Left colon (tissue), 2 donors: Measurements from ENCODE around the gene RERG. TPM values are rescaled to one million over a fixed set of nuclear protein-coding genes. Genes with fewer than 3 reads are reported as not detected.

Experiments
- ATAC-seq: fragments of 200-7000 bp; cut with Tn5 transposase; one replicate; pipeline ENCODE4 v1.9.1; 2020; ENCODE audit warnings: mild to moderate bottlenecking, moderate library complexity
- DNase-seq, 2 donors: peaks; one replicate each; pipeline ENCODE4 v3.0.0-alpha.2; 2020
- intact Hi-C, 2 donors: fragments of 100-400 bp; cut with DNase I in 1 of 2; cut with micrococcal nuclease in 1 of 2; formaldehyde crosslinking; loops; one replicate each; pipeline versions ENCODE4 v1.11.2 to v1.14.0; 2022; cut with DNase I, micrococcal nuclease
- total RNA-seq, 2 donors: library from RNA; stranded (reverse); fragmentation: NEBNext Ultra II Directional; extraction: Animal tissue kit (Norgen Biotek cat#: 25700); gene quantifications; one replicate each; pipeline ENCODE4 v1.2.1, GENCODE V29; 2021
- donor health status: DM: no; HTN: no; CAD: no.
- donor health status: DM: yes; HTN: yes; CAD: no.

Gene RERG
- total RNA-seq, 2 donors from 2014 or later = 0.85 to 4.1 TPM

DNA sequence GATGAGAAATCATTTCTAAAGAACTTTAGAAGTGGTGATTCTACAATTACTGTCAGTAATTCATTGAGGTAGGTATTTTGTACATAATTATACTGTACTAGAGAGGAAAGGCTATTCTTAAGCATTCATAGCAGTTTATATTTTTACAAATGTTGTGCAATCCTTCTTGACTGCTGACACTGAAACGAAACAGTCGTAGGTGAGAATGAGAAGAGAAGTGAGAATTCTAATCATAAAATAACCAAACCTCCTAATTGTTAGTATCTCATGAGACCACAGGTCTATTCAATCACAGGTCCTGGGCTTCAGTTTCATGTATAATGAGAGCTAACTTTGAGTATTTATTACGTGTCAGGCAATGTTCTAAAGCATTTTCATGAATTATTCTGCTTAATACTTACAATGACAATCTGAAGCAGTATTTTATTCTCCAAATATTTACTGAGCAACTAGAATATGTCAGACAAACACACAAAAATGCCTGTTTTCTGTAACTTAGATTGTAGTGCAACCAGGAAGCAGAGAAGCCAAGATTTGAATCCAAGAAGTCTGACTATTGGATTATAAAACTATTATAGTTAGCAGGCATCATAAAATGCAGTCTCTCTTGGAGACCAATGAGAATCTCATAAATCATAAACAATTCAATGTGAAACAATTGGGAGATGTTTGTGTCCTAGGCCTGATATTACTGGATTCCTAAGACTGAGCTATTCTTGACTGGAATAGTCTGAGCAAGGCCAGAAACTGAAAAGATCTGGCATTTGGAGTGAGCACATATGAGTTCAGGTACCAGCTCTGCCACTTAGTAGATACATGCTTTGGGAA lies 24.3 kb downstream of the RERG start:
- intact Hi-C loops = no loop called here
- no peak for DNase-seq
- peak; percentile 37 for ATAC-seq

DNA sequence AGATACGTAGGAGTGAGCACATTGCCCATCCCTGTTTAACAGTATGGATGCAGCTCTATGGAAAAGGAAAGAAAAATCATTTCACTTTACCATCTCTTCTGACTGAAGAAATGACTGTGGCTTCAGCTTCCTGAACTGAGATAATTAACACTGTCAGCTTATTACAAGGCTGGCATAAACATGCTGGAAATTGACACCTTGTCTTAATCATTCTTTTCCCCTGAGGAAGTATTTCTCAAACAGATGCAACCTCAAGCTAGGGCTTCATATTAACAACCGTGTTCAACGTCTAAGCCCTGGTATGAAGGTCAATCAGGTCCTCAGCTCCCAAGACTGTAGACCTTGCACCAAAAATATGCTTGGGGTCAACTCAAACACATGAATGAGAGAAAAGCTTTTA lies 25.0 kb downstream of the RERG start:
- no peak for ATAC-seq
- intact Hi-C loops = no loop called here
- DNase-seq = no peak

DNA sequence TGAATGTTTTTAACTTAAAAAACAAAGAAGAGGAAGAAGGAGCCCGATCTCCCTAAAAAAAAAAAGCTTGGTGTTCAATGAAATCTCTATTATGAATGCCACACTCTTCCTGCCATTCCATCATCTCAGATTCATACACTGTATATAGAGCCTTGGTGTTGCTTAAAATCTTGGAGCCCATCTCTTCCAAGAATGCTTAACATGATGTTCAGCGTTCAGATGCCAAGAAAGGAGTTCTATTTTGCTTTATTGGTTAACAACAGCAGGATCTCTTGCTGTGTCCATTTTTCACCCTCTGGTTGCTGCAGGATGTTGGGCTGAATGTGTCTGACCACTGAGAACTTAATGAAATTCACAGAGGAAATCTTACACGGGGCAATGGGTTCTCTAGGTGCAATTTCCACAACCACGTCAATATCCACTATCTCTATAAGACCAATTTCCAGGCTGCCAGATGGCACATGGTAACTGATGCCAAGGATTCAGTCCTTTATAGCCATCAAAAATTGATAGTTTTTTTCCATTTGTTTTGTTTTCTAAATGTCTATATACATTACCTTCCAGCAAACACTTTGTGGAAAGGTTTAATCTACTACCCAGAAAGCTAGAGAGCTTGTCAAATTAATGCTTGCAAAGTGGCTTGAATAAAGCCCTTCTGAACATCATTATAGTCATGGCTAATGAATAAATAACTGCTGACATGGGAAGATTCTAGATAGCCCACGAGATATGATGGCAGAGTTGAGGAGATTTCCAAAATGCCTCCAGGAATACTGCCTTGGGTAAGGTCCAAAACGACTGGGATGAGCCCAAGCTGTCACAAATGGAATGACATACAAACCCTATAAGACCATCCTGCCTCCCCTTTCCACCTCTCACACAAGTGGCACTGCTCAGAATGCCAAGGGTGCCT lies 26.5 kb downstream of the RERG start:
- intact Hi-C loops = no loop called here
- no peak for DNase-seq
- ATAC-seq = no peak

DNA sequence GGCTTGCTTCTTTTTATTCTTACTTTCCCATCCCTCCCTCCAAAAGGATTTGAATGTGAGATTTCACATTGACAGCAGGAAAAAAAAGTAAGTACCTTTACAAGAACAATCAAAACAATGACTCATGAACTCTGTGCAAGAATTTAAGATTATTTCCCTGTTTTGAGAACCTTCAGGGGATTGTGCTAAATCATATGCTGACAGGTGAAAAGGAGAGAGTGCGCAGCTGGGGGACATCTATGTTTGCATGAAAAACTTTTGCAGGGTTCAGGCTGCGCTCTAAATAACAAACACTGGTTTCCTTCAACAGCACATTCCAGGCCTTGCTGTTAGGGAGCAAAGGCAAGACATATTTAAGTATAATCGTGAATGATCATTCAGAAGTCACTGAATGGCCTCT lies 27.3 kb downstream of the RERG start:
- no peak for ATAC-seq
- intact Hi-C loops = no loop called here
- no peak for DNase-seq

DNA sequence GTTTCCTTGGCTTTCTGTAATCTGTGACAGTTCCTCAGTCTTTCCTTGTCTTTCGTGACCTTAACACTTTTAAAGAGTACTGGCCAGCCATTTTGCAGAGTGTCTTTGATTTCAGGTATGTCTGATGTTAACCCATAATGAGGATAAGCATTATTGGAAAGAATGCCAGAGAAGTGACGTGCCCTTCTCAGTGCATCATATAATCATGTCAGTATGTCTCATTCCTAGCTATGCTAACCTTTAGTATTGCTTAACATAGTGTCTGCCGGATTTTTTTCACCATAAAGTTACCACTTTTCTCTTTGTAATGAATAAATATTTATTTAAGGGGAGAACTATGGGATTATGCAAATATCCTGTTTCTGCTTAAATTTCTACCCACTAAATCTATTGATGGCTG lies 28.5 kb downstream of the RERG start:
- intact Hi-C loops = no loop called here
- ATAC-seq = no peak
- no peak for DNase-seq

DNA sequence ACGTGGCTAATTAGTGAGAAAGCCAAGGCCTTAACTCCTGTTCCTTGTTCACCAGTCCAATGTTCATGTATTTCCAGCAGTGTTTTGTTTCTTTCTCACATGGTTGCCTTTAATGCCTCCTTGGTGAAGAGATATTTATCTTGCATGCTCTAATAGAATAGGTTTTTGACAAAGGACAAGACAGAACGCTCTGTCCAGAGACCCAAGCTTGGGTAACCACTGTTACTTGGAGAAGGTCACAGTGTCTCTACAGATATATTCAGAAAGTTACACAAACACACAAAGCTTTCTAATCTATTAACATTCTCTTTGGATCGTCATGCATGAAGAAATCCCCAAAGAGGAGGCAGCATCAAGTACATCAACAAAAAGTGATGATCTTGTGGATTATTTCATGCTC lies 33.1 kb downstream of the RERG start:
- intact Hi-C loops = no loop called here
- no peak for DNase-seq
- no peak for ATAC-seq

DNA sequence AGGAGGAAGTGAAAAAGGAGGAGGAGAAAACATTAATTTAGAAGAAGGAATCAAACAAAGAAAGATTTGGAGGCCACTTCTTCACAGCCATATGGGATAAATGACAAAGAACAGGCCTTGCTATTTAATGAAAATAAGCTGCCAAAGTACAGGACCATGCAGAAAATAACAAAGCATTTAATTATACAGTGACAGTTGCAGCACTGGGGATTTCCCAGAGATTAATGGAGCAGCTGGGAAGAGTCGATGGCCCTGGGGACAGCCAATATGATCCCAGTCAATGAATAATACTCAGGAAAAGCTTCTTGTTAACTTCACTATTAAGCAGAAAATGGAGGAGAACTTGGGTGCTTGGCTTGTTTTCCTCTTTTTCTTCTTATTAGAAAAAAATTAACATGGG lies 34.6 kb downstream of the RERG start:
- ATAC-seq (no peak), DNase-seq (no peak)
- intact Hi-C loops = no loop called here

DNA sequence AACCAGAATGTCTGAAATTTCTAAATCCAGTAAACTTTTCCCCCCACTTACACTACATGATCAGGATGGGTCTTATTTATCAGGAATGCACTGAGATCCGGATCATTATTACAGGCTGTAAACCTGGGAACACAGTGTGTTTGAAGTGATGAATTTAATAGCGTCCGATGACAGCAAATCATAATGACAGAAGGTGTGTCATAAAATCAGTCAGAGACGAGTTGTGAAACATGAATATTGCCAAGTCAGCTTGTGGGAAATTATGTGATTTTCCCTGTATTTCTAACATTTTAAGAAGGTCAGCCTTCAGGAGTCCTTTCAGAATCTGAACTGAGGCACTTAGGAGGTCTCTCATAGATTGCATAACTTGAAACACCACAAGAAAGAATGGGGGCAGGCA lies 36.7 kb downstream of the RERG start:
- no peak for ATAC-seq
- intact Hi-C loops = no loop called here
- DNase-seq = no peak

DNA sequence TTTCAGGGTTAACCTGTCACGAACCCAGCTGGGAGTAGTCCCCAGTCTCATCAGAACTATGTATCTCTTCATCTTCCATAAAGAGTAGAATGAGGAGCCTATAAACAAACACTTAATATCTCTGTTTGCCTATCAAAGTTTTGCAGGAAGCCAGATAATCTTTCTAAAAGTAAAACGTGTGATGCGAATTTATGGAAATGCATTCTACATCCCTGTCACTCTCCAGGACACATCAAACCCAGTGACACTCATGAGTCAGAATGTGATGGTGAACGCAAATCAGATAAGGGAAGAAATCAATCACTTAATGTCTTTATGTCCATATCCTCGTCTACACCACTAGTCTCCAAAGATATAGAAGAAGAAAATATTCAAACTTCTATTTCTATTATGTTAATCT lies 37.4 kb downstream of the RERG start:
- intact Hi-C loops = no loop called here
- ATAC-seq (no peak), DNase-seq (no peak)

DNA sequence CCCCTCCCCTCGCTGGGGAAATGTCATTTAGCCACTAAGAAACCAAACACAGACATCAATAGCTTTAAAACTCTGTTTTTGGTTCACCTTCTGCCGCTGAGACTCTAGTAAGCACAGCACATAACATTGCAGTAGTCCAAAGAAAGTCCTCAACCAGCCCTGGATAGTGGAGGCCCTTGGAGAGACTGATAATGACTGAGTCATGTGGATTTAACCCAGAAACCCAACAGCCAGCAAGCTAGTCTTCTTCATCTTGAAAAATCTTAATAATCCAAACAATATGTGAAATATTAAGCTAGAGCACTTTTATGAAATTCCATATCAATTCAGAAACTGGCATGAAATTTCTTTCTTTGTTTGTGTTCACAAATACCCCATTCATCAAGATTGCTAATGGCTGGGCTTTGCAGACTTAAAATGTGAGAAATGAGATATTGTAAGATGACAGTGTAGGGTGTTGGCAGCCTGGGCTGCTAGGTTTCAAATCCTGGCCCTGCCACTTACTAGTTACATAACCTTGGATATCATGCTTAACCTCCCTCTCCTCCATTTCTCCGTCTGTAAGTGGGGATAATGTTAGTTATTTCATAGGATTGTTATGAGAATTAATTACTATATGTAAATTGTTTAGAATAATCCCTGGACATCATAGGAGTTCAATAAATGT lies 40.1 kb downstream of the RERG start:
- ATAC-seq (no peak), DNase-seq (no peak)
- intact Hi-C loops = no loop called here

DNA sequence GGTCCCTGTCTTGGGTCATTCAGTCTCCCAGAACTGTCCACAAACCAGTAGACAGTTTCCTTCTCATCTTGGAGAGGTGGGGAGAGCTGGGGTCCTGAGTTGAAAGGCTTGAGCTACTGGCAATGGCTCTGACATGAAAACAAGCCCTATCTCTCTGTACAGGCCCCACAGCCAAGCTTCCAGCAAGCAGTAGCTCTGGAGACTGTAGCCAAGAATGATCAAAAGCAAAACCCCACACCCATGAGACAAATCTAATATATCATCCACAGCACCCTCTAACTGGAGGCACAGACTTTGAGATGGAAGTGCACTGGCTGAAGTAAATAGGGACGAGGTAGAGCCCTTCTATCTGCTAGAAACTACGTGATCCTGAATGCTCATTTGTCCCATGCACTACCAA lies 40.9 kb downstream of the RERG start:
- intact Hi-C loops = no loop called here
- ATAC-seq = no peak
- DNase-seq = no peak

DNA sequence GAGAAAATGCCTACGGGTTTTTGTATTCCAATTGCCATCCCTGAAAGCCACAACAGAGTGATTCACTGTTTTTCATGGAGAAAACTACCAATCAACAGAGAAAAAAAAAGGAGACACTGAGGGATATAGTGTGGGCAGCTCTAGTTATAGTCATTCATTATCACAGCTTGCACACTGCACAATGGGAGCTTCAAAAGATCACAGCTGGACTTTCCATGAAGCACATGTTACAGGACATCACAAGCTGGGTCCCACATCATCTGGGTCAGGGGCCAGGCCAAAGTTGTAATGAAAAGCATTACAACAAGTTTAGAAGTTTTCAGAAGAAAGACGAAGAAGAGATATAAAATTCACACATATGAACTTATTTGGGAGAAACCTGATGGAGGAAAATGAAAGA lies 41.5 kb downstream of the RERG start:
- no peak for DNase-seq
- intact Hi-C loops = no loop called here
- no peak for ATAC-seq

DNA sequence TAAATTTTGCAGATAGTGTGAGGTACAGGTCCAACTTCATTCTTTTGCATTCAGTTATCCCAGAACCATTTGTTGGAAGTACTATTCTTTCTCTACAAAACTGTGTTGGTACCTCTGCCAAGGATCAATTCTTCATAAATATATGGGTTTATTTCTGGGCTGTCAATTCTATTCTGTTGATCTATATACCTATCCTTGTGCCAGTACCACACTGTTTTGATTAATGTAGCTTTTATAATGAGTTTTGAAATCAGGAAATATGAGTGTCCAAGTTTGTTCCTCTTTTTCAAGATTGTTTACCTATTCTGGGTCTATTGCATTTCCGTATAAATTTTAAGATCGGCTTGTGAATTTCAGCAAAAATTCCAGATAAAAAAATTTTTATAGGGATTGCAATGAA lies 48.1 kb downstream of the RERG start:
- DNase-seq = no peak
- intact Hi-C loops = no loop called here
- no peak for ATAC-seq

DNA sequence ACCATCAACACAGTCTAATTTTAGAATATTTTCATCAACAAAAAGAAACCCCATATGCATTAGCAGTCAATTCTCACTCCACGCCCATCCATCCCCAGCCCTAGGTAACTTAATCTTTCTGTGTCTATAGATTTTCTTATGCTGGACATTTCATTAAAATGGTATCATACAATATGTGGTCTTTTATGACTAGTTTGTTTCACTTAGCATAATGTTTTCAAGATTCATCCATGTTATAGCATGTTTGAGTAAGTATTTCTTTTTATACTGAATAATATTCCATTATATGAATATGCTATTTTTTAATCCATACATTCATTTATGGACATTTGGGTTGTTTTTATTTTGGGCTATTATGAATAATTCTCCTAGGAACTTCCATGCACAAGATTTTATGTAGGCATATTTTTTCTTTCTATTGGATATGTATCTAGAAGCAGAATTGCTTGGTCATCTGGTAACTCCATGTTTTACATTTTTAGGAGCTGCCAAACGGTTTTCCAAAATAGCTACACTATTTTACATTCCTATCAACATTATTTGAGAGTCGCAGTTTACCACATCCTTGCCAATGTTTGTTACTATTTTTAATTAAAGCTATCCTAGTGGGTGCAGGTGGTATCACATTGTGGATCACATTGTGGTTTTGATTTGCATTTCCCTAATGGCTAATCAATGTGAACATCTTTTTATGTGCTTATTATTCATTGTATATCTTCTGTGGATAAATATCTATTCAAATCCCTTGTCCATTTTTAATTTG lies 49.0 kb downstream of the RERG start:
- ATAC-seq = no peak
- no peak for DNase-seq
- intact Hi-C loops = no loop called here

DNA sequence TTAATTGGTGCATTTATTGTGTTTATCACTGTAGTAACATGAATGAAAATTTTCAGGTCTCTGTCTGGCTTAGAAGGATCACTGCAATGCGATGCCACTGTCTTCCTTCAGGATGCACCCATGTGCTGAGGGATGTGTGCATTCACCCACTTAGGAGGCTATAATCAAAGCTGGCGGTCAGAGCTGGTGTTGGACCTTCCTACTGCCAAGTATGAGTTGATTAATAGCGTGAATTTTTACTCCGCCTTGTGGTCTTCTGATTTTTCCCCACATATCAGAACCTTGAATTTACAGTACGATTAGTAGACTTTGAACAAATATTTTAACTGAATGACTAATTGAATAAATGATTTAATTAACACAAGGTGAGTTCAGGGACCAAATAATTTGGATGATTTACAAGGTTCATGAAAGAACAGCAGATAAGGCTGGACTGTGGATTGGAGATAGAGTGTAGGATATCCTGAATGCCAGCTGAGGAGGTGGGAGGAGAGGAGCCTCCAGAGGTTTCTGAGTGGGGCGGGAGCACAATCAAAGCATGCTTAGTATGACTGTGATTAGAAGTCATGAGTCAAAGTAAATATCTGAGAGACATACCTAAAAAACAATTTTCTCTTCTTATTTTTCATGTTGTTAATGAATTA lies 50.1 kb downstream of the RERG start:
- intact Hi-C loops = no loop called here
- ATAC-seq (no peak), DNase-seq (no peak)

DNA sequence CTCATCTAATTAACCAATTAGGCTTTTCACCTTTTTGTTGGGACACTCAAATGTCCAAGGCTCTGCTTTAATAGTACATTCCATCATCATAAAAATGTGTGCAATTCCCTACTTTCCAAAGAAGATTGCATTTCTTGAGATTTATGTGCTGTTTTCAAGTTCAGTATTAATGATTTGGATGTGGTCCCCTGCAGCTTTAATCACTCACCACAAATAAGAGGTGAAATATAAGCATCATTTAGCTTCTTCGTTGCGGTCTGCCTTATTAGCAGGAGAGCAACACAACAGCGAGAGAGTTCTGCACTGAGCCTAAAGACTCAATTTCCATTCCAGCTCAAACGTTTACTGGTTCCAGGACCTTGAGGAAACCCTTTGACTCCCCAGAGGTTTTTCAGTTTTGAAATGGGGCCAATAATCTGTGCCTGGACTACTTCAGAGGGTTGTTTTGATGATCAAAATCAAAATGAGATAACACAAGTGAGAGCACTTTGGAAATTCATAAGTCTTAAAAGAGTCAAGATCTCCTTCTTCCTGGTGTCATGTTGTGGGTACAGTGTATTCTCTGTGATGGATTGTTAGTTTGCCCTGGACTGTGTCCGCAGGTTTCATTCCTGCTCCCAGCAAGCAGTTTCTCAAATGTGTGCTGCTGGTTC lies 53.1 kb downstream of the RERG start:
- DNase-seq = no peak
- intact Hi-C loops = no loop called here

DNA sequence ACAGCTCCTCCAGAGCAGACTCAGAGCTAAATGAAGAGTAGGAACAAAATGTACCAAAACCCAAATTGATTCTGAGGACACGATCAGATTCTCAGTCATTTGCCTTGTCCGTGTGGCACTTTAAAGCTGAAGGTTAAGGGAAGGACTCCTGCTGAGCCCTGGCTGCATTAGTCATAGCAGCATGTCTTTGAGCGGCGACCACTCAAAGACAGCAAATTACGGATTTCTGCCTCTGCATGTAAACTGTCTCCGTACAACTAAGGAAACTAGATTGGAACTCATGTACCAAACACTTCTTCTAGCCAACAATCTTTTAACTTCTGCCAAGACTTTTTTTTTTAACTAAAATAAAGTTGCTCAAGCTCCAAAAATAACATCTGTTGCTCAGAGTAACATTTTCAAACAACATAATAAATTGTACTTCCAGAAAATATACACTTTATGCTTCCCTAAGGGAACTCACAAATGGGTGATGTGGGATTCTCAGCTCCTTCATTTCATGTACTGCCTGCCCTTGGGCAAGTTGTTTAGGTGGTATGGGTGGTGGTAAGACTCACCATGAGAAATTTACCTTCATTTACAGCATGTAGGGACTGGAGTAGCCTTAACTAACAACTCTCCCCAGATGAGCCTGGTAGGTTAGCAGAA lies 56.1 kb downstream of the RERG start:
- DNase-seq = no peak
- no peak for ATAC-seq
- intact Hi-C loops = no loop called here

More for the DNA sequence above, 53.1 kb downstream of the RERG start:
- ATAC-seq = no peak
